ENCODE results near the gene STX4.

GRCh38 chr16:31002250-31002700 lies 31.1 kb upstream of the STX4 start:
- no peak for TF ChIP-seq CTCF (IDR thresholded peaks at IDR 0.05)
- no peak for TF ChIP-seq POLR2A (IDR thresholded peaks at IDR 0.05)
- TF ChIP-seq EP300 (IDR thresholded peaks at IDR 0.05), result no peak
